ENCODE measurements around the gene PAGR1. TPM values are rescaled to one million over a fixed set of nuclear protein-coding genes. Genes with fewer than 3 reads are reported as not detected.
"Not testable (repeated sequence)": the region's sequence is repeated elsewhere in the genome, so short reads cannot be mapped to it uniquely, and the experiment has no call there.

PAGR1 gene
- total RNA-seq, 4 donors from 2014 or later: 20.9 to 26.9 (median 26.5) TPM

- DNase-seq (ENCODE audit: extremely low spot score): no peak
- H3K4me3 ChIP-seq: no peak overlapping the region
- H3K27ac ChIP-seq (replicated peaks in 1 of 4): no peak overlapping the region
- H3K27me3 ChIP-seq: peaks cover 0 to 23% (median 0%) of the 10 kb centered on the region in 4 donors
- intact Hi-C loops (cut with DNase I): no loop called here
- no peaks in the 10 kb centered on the region for H3K9me3 ChIP-seq
- no peak for TF ChIP-seq EP300 (IDR thresholded peaks at IDR 0.05)
- TF ChIP-seq POLR2A (IDR thresholded peaks at IDR 0.05; ENCODE audit: low read depth): no peak
- no peak for TF ChIP-seq CTCF (IDR thresholded peaks at IDR 0.05)
- no peak for TF ChIP-seq POLR2AphosphoS5 (IDR thresholded peaks at IDR 0.05)
- 100% methylated on average over 2 of the region's 10 CpGs for WGBS
- no peaks in the 10 kb centered on the region for H3K4me1 ChIP-seq
- no peaks in the 10 kb centered on the region for H3K36me3 ChIP-seq
Measured at GRCh38 chr16:29779474-29779873, 36.5 kb upstream of the PAGR1 start.

- not testable (repeated sequence) for H3K9me3 ChIP-seq; H3K36me3 ChIP-seq; H3K27ac ChIP-seq (replicated peaks in 1 of 4); DNase-seq (ENCODE audit: extremely low spot score); H3K4me3 ChIP-seq
- Histone ChIP-seq H3K4me1 (peaks cover 5 to 11% (median 10%) of the 10 kb centered on the region in 4 donors), H3K27me3 (peaks cover 0 to 23% (median 0%) of the 10 kb centered on the region in 4 donors)
- intact Hi-C loops (cut with DNase I): loop anchor here (10.0 kb wide), 2 partner anchors 49 to 79 kb away; no protein-coding TSS in a partner anchor
- whole genome bisulfite sequencing: 80% methylated on average over 13 of the region's 13 CpGs
Measured at GRCh38 chr16:29783094-29783953, 32.6 kb upstream of the PAGR1 start.

- intact Hi-C loops (cut with DNase I): loop anchor here (10.0 kb wide), 2 partner anchors 49 to 79 kb away; no protein-coding TSS in a partner anchor
- no peaks in the 10 kb centered on the region for H3K9me3 ChIP-seq
- peaks cover 5 to 12% (median 10%) of the 10 kb centered on the region in 4 donors for H3K4me1 ChIP-seq
- H3K36me3 ChIP-seq: no peaks in the 10 kb centered on the region
- DNase-seq (ENCODE audit: extremely low spot score): no peak
- no peak overlapping the region for H3K4me3 ChIP-seq
- peaks cover 0 to 15% (median 0%) of the 10 kb centered on the region in 4 donors for H3K27me3 ChIP-seq
- TF ChIP-seq POLR2AphosphoS5 (IDR thresholded peaks at IDR 0.05) (no peak), EP300 (IDR thresholded peaks at IDR 0.05) (no peak), POLR2A (IDR thresholded peaks at IDR 0.05; ENCODE audit: low read depth) (no peak), CTCF (IDR thresholded peaks at IDR 0.05) (no peak)
- no peak overlapping the region for H3K27ac ChIP-seq (replicated peaks in 1 of 4)
- 93% methylated on average over 2 of the region's 2 CpGs for WGBS
Measured at GRCh38 chr16:29784157-29784556, 31.8 kb upstream of the PAGR1 start.

DNA sequence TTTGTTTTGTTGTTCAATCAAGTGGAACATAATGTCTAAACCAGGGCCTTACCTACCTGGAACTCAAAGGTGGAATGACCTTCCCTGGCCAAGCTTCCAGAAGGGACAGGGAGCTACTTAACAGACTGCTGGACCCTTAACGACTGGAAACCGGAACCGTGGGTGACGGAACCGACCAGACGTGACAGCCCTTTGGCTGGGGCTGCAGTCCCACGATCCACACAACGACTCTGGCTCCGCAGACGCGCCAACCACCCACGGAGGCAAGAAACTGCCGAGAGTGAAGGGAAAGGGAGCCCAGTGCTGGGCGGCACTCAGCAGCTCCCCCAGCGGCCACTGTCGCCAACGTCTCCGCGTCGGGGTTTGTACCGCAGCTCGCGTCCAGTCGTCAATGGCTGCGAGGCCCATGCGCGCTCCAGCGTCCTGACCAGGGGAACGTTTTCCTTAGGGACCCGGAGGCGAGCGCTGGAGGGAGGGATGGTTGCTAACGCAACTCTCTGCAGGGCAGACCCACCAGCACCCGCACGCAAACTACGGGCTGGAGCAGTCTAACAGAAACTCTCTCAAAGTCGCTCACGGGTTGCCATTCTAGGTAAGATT lies 31.0 kb upstream of the PAGR1 start:
- 11% methylated on average over 20 of the region's 38 CpGs for WGBS
- H3K4me1 ChIP-seq: peaks cover 12 to 21% (median 17%) of the 10 kb centered on the region in 4 donors
- no peak for DNase-seq (ENCODE audit: extremely low spot score)
- no peaks in the 10 kb centered on the region for H3K9me3 ChIP-seq
- H3K27ac ChIP-seq (replicated peaks in 1 of 4): no peak overlapping the region
- H3K4me3 ChIP-seq: peak overlapping the region; percentile 27 to 52 (median 32)
- H3K27me3 ChIP-seq: peaks cover 0 to 6% (median 0%) of the 10 kb centered on the region in 4 donors
- no peaks in the 10 kb centered on the region for H3K36me3 ChIP-seq
- intact Hi-C loops (cut with DNase I): loop anchor here (10.0 kb wide), 2 partner anchors 50 to 80 kb away; no protein-coding TSS in a partner anchor
- TF ChIP-seq CTCF (IDR thresholded peaks at IDR 0.05) (peak; percentile 66 to 88 (median 66)), POLR2A (IDR thresholded peaks at IDR 0.05; ENCODE audit: low read depth) (no peak), EP300 (IDR thresholded peaks at IDR 0.05) (no peak), POLR2AphosphoS5 (IDR thresholded peaks at IDR 0.05) (peak in 1 of 2 donors; percentile 33)

- intact Hi-C loops (cut with DNase I): loop anchor here (10.0 kb wide), 2 partner anchors 52 to 82 kb away; no protein-coding TSS in a partner anchor
- 84% methylated on average over 4 of the region's 4 CpGs for WGBS
- not testable (repeated sequence) for H3K9me3 ChIP-seq; H3K27ac ChIP-seq (replicated peaks in 1 of 4); H3K27me3 ChIP-seq; H3K36me3 ChIP-seq; DNase-seq (ENCODE audit: extremely low spot score); H3K4me3 ChIP-seq
- peaks cover 21 to 37% (median 30%) of the 10 kb centered on the region in 4 donors for H3K4me1 ChIP-seq
Measured at GRCh38 chr16:29787155-29787554, 28.8 kb upstream of the PAGR1 start.

Data from esophagus muscularis mucosa (tissue), 4 donors.